ENCODE data around the gene CDKN3.
A peak's percentile ranks its signal among the peaks of the same experiment; 100 is the strongest.
"Not testable (repeated sequence)": the region's sequence is repeated elsewhere in the genome, so short reads cannot be mapped to it uniquely, and the experiment has no call there.

The CDKN3 gene

DNA sequence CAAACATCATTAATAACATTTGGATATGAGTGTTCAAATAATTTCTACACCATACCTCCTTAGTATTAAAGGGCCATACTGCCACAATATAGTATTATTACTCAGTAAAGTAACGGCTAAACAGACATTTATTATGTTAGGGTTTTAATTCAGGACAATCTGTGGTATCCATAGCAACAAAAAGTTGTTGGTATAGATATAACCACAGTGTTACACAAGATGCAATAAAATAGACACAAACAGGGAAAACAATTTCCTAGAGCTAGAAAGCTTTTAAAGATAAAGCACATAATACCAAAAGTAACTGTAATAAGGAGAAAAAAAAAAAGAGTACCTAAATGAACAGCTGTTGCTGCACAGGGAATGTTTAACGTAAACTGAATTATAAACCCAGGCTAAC lies 28.3 kb downstream of the CDKN3 start:
- DNase-seq: no peak

DNA sequence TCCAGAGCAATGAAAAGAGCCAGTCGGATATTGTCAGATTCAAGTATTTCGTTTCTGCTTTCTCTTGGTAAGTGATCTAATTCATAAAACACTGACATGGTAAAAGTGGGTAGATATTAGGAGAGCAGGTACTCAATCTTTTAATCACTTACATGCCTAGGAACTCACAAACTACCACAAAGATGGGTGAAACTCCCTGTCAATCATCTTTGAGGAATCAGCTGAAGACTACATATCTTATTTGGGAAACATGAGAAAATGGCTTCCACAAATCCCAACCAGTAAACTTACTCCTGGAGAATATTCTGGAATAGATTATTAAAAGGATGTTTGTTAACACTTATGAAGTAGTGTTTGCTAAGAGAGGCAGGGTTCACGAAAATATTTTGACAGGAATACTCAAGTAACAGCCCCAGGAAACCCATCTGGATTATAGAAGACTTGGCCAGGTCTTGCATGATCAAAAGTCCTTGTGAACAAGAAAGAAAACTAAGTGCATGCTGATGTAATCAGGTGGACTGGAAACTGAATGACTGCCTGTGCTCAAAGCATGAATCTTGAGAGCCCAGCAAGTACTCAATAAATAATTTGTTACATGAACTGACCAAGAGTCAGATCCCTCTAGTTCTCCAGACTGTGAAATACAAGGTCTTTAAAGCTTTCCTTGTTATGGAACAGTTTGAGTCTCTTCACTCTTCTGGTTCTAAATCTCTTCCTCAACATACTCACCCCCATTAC lies 28.9 kb downstream of the CDKN3 start:
- DNase-seq: no peak

DNA sequence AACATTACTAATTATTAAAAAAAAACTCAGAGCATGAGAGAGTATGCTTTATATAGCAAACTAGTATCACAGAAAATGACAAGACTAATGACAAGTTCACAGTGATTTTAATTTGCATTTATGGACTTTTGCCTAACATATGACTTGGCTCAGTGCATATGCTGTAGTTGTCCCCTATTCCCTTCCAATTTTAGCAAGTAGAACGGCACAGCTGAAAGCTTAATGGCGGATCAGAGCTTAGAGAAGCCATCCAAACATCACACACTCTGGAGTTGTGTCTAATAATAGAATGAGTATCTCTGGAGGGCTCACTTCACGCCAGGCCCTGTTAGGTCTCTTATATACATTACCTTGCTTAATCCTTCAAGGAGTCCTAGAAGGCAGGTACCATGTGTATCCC lies 31.1 kb downstream of the CDKN3 start:
- DNase-seq: no peak

DNA sequence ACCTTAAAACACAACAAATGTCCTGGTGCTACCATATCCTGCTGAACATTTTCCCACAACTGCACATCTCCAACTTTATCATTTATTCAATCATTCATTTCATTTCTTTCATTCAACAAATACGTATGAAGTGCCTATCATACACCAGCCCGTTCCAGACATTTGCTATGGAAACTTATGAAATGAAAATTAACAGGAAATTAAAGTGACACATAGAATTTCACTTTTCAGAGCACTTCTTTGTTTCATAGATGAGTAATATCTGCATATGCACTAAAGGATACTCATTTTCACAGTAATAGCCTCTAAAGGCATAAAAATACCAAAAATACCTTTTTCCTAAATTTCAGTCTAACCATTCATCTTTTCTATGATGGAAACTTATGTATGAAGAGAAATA lies 31.7 kb downstream of the CDKN3 start:
- DNase-seq: no peak

DNA sequence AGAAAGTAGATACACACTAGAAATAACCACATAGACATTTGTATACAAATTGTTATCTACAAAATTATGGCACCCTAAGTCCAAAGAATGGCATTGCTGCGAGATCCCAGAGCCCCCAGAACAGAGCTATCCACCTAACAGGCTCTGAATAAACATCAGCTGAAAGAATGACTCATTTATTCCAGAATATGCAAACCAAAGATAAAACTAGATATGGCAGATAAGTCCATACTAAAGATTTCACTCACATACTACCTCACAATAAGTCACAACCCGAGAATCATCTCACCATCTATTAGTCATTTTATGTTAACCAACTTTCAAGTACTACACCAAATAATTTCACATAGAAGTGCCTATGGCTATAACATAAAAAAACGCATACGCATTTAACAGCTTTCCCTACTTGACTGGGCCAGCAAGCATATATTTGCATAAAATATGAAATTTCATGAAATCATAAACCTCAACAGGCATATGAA lies 38.7 kb downstream of the CDKN3 start:
- no peak for DNase-seq

DNA sequence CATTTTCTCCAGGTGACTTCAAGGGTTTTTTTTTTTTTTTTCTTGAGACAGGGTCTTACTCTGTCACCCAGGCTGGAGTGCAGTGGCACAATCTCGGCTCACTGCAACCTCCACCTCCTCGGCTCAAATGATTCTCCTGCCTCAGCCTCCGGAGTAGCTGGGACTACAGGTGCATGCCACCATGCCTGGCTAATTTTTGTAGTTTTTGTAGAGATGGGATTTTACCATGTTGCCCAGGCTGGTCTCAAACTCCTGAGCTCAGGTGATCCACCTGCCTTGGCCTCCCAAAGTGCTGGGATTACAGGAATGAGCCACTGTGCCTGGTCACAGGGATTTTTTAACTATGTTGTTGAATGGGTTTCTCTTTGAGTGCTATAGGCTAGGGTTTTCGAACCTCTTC lies 41.1 kb downstream of the CDKN3 start:
- not testable (repeated sequence) for DNase-seq

DNA sequence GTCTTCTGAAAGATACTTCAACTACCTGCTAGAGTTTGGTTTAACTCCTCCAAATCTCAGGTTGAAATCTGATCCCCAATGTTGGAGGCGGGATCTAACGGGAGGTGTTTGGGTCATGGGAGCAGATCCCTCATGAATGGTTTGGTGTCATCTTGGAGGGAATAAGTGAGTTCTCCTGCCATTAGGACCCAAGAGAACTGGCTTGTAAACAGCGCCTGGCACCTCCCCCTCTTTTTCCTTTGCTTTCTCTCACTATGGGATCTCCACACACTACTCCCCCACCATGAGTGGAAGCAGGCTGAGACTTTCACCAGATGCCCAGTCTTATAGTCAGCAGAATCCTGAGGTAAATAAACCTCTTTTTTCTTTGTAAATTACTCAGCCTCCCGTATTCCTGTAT lies 41.9 kb downstream of the CDKN3 start:
- DNase-seq: no peak

DNA sequence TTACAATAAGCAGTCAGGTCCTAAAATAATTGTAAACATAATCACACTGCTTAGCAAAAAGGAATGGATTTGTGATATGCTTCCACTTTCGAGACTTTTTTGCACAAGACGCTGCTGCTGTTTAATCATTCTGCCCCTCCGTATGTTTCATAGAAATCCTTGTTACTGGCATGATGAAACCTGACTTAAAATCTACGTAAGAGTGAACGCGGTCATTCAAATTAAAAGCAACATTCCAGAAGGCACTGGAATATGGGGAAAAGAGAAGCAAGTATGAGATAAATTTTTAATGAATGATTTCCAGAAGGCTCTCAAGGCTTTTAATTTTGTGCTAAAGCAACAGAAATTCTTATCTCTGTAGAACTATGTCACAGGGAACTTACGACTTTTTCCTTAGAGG lies 43.2 kb downstream of the CDKN3 start:
- DNase-seq: no peak

DNA sequence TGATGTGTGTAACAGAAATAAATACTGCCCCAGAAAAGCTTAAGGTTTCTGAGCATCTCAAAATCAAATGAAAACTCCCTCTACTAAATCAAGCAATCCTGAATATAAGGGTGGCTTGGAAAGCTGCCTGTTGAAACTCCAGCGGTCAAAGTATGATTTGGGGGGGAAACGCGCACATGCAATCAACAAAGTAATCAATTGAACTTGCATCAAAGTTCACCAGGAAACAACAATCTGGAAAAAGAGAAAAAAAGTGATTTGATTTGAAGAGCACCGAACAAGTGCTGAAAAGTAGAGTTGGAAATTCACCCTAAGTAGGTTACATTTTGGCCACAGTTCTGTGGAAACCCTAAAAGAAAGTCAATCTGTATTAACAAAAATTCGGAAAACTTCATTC lies 43.7 kb downstream of the CDKN3 start:
- DNase-seq: no peak

DNA sequence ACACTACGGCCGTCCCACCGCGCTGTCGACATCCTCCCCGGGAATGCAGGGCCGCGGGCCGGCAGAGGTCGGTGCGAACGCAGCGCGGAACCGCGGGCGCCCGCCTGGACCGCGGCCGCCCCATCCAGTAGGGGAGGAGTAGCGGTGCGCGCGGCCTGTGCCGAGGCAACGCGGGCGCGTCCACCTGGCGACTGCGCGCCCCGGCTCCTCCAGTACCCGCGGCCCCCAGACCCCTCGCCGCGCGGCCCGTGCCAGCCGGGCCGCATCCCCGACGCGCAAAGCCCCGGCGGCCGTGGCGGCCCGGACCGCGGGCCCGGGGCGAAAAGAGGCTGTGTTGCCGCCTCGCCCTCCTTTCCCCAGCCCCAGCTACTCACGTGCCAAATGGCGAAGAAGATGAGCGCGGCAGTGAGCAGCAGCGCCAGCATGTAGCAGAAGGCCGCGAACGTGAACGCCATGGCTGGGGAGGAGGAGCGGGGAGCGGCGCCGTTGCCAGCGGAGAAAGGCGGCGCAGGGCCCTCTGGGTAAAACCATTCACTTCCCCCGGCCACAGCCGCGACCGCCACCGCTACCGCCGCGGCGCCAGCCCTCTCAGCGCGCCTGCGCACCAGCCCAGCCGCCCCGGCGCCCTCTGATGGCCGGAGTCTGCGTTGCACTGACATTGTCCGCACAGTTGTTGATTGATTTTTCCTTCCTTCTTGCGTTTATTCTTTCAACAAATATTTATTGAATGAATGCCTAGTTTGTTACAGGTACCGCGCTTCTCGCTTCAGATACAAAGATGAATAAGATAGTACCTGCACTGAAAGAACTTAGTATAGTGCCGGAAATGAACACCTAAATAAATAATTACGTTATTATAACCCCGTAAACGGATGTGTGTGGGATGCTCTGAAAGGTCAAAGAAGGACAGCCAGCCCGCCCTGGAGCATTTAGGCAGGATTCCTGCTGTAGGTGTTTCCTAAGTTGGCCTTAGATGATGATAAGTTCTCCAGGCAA lies 44.4 kb downstream of the CDKN3 start, which contains the start of gene CNIH1:
Gene CNIH1, minus strand, starts transcription at position 502 of the 996 bp plus-strand sequence. Its CDS starts 47 bp downstream, at position 455.
- DNase-seq: peak; percentile 73

DNA sequence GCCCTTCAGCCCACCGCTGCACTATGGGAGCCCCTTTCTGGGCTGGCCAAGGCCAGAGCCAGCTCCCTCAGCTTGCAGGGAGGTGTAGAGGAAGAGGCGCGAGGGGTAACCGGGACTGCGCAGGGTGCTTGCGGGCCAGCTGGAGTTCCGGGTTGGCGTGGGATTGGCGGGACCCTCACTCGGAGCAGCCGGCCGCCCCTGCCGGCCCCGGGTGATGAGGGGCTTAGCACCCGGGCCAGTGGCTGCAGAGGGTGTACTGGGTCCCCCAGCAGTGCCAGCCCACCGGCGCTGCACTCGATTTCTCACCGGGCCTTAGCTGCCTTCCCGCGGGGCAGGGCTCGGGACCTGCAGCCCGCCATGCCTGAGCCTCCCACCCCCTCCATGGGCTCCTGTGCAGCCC lies 46.2 kb downstream of the CDKN3 start:
- not testable (repeated sequence) for DNase-seq

DNA sequence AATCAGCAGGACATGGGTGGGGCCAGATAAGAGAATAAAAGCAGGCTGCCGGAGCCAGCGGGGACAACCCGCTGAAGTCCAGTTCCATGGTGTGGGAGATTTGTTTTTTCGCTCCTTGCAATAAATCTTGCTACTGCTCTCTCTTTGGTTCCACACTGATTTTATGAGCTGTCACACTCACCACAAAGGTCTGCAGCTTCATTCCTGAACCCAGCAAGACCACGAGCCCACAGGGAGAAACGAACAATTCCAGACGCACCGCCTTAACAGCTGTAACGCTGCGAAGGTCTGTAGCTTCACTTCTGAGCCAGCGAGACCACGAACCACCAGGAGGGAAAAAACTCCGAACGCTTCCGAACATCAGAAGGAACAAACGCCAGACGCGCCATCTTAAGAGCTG lies 47.2 kb downstream of the CDKN3 start:
- DNase-seq: no peak

DNA sequence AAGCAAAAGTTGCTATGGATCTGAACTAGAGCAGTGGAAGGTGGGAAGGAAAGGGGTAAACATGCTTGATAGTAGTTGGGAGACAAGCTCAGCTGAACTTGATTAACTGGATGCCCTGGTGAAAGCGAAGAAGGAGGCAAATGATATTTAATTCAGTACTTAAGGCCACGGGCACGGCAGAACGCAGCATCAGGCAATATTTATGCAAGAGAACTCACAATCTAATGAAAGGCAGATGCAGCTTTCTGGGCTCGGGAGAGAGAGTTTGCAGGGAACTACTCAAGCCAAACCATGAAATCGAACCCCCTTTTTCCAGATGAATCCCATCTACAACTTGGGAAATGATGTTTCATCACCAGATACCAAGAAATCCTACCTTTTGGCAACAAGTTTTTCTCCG lies 47.9 kb downstream of the CDKN3 start:
- DNase-seq: no peak

DNA sequence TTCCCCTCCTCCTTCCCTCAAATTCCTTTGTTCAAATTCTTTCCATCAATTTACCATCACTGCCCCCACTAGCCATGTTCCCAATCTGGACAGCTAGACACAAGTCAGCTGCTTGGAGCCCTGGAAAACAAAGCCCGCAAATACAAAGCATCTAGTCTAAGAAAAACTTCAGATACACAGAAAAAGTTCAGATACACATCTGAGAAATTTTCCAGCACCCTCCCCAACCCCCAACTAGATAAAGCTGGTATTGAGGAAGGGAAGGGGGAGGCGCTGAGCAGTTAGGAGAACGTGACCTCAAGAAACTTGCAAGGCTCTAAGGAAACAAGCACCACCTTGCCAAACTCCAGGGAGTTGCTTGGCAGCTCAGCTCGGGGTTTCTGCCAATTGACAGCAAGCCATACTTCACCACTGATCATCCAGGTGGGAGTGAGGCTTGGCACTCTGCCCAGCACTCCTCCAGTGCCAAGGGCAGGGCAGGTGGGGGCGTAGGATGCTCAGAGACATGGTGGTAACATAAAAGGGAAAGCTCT lies 49.4 kb downstream of the CDKN3 start:
- peak; percentile 36 for DNase-seq

DNA sequence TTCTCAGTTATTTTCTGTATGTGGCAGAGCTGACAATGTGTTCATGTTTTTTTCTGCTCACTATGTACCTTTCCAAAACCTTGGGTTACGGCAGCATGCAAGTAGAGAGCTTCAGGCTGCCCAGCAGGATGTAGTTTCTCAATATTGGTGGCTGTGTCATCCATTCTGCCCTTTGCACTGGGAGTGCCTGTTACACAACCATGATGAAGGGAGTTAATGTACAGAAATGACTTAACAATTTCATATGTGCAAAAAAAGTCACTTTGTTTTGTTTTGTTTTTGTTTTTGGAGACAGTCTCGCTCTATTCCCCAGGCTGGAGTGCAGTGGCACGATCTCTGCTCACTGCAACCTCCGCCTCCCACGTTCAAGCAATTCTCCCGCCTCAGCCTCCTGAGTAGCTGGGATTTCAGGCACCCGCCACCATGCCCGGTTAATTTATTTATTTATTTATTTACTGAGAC lies 50.5 kb downstream of the CDKN3 start:
- DNase-seq: no peak

DNA sequence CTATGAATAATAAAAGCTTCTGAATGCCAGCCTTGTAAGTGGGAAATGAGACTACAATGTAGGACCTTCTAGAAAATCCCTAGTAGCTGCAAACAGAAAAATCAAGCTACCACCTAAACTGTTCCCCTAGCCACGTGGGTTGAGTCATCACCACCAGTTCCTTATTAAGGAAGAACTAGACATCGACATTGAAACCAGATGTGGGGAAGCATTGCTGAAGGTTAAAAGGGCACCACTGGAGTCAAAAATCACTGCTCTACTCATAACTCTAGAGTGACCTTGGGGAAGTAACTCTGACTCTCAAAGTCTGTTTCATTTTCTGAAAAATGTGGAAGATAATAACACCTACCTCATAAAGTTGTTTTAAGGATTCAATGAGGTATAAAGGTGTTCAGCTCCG lies 53.7 kb downstream of the CDKN3 start:
- no peak for DNase-seq

DNA sequence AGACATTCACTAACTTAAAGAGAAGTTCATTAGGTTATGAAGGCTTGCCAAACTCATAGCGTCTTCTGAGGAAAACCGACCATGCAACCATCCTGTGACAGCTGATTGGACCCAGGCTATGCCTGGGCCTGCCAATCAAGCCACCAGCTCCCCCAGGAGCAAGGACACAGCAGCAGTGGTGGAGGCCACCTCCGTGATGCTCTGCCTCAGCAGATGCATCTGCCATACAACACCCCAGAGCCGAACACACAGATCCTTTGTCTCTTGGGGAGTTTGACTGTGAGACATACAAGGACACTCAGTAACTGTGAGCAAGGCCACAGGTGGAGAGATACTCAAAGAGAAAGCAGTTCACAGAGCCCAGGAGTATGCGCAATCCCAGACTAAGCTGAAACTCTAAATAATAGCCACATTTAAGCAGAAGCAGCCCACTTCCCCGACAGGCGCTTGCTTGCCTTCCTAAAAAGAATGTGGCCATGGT lies 54.4 kb downstream of the CDKN3 start:
- no peak for DNase-seq

DNA sequence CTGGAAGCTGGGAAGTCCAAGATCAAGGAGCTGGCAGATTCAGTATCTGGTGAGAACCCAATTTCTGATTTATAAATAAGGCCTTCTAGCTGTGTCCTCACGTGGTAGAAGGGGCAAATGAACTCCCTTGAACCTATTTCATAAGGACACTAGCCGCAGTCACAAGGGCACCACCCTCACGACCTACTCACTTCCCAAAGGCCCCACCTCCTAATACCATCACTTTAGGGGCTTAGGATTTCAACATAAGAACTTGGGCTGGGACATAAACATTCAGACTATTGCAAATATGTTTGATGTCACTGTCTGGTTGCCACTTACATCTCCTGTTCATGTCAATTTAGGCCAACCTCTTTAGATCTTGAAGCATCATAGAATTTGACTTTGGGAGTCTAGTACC lies 55.2 kb downstream of the CDKN3 start:
- no peak for DNase-seq

DNA sequence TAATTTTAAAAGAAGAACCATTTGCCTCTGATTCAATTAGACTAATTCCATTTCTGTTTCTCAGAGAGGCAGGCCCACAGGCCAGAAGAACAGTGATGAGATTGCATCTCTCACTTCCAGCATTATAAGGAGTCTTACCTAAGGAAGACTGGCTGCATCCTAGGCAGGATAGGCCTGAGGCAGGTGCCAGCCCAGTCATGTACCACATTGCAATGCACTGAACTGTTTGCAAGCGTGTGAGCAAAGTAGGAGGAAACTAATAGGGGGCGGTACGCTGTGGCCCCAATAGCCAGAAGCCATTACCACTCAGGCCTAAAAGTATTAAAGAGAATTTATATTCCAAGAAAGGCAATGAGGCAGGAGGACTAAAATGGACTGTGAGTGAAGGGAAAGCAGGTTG lies 56.4 kb downstream of the CDKN3 start:
- no peak for DNase-seq

DNA sequence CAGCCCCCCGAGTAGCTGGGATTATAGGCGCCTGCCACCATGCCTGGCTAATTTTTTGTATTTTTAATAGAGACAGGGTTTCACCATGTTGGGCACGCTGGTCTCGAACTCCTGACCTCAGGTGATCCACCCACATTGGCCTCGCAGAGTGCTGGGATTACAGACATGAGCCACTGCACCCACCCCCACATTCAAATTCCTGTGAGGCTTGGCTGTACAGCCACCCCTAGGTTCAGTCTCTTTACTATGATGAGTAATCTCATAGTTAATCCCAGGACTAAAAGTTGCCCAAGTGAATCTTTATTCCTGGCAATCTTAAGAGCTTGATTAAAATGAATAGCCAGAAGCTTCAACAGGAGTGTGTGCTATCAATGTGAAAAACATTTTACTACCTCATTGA lies 57.2 kb downstream of the CDKN3 start:
- DNase-seq: not testable (repeated sequence)

DNA sequence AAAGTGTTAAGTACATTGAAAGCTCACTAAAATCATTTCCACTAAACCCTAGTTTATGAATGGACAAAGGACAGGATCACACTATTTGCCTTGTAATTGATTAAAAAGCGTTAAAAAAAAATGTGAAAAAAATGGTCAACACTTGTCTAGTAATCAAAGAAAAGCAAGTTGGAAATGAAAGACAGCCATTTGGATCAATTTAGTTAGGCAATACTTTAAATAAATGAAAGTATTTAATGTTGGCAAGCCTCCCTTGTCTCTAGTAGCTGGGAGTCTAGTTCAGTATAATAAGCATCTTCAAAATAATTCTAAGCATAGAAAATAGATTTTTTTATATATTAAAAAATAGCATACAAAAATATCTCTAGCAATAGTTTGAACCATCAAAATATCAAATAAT lies 58.6 kb downstream of the CDKN3 start:
- DNase-seq: no peak

DNA sequence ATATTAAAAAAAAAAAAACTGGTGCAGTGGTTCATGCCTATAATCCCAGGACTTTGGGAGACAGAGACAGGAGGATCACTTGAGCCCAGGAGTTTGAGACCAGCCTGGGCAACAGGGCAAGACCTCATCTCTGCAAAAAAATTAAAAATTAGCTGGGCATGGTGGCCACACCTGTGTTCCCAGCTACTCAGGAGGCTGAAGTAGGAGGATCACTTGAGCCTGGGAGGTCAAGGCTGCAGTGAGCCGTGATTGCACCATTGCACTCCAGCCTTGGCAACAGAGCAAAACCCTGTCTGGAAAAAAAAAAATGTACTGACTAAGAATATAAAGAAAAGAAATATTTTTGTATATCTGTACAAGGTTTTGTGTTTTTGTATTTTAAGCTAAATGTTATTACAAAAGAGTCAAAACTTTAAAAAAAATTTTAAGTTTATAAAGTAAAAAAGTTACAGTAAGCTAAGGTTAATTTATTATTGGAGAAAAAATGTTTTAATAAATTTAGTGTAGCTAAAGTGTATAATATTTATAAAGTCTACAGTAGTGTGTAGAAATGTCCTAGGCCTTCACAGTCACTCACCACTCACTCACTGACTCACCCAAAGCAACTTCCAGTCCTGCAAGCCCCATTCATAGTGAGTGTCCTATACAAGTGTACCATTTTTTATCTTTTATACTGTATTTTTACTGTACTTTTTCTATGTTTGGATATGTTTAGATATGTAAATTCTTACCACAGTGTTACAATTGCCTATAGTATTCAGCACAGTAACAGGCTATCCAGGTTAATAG lies 60.2 kb downstream of the CDKN3 start:
- DNase-seq: not testable (repeated sequence)

DNA sequence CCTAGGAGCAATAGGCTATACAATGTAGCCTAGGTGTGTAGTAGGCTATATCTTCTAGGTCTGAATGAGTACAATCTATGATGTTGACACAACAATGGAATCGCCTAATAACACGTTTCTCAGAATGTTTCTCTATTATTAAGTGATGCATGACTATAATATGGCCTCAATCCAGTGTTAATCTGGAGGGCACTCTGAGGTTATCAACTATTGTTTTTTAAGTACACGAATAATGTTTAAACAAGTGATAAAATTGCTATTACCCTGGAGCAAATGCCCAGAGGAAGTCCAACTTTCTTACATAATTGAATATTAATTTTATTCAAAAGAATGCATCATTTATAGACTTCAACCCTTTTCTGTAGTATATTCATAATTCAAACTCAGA lies 60.8 kb downstream of the CDKN3 start:
- no peak for DNase-seq

Data from DMS 273 treated with DMSO at 0.1 percent for 48 hours (cell line).